Islet of Langerhans (tissue), 1 donor: ENCODE data around the gene AGBL3.
"Not testable (repeated sequence)": the region's sequence is repeated elsewhere in the genome, so short reads cannot be mapped to it uniquely, and the experiment has no call there.

ENCODE experiments used
- FAIRE-seq: peaks from one replicate; lab custom pipeline; 2011; peaks lifted over from hg19 to GRCh38; lab: Jason Lieb, UNC

AGBL3 gene

GRCh38 chr7:135169141-135169963, 183.0 kb downstream of the AGBL3 start:
- no peak for FAIRE-seq

DNA sequence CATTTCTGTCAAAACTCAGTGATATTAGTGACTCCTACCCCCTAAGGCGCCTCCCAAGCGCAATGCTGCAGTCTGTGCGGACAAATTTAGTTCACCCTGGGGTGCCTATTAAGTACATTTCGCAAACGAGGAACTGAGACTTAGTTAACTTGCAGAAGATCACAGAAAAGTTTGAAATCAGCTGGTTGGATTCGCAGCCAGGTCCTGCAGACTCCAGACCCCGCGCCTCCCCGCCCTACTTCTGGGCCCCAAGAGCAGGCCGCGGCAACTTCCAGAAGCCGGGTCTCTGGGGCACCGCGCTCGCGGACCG, 183.6 kb downstream of the AGBL3 start:
- no peak for FAIRE-seq

DNA sequence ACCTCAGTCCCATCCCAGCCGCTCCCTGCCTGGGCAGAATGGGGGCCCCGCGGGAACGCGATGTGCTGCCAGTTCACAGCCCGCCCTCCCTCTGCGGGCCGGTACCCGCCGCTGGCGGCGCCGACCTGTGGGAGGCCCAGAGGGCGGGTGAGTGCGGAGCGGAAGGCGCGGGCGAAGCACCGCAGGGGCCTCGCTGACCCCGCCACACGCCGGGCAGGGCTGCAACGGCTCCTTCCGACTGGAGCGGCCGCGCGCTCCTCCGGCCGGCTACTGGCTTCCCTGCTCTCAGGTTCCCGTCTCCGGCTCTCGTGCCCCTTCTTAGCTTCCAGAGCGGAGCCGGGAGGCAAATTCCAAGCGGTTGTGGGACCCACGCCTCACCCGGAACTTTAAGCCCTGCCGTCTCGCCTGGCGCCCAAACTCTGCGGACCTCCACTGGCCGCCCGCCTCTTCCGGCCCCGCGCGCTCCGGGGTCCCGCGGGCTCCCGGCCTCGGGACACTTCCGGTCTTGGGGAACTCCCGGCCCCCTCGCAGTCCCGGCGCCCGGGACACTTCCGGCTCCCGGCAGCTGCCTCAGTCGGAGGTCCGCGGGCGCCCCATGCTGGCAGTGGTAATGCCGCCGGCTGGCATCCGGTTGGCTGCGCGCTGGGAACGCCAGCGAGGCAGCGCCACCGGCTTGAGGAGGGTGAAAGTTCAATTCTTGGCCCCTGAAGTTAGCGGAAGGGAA, 184.1 kb downstream of the AGBL3 start, which contains the start of gene CYREN:
TSS of gene CYREN (minus strand) at position 434 of the 724 bp plus-strand sequence. CDS start 1,785 bp downstream, outside the sequence.
- FAIRE-seq, result no peak

- FAIRE-seq, result not testable (repeated sequence)
Observed at GRCh38 chr7:135170998-135171481, 184.7 kb downstream of the AGBL3 start.

- not testable (repeated sequence) for FAIRE-seq
Observed at GRCh38 chr7:135171581-135172291, 185.4 kb downstream of the AGBL3 start.

- not testable (repeated sequence) for FAIRE-seq
Observed at GRCh38 chr7:135173916-135174315, 187.6 kb downstream of the AGBL3 start.

- no peak for FAIRE-seq
Observed at GRCh38 chr7:135174941-135175340, 188.6 kb downstream of the AGBL3 start.

DNA sequence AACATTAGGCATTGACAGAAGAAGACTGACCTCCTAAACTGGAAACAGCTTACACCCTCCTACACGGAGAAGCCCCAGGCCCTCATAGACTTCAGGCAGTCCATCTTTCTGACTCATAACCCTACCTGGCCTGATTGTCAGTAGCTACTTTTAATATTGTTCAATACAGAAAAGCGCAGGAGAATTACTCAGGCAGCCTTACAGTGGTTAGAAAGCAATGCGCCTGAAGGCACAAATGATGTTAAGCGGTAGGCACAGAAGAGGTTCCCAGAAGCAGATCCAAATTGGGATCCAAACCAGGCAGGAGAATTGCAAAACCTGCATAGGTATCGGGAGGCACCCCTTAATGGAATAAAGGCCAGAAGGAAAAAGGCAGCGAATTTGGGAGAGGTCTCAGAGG, 189.6 kb downstream of the AGBL3 start:
- FAIRE-seq, result no peak

DNA sequence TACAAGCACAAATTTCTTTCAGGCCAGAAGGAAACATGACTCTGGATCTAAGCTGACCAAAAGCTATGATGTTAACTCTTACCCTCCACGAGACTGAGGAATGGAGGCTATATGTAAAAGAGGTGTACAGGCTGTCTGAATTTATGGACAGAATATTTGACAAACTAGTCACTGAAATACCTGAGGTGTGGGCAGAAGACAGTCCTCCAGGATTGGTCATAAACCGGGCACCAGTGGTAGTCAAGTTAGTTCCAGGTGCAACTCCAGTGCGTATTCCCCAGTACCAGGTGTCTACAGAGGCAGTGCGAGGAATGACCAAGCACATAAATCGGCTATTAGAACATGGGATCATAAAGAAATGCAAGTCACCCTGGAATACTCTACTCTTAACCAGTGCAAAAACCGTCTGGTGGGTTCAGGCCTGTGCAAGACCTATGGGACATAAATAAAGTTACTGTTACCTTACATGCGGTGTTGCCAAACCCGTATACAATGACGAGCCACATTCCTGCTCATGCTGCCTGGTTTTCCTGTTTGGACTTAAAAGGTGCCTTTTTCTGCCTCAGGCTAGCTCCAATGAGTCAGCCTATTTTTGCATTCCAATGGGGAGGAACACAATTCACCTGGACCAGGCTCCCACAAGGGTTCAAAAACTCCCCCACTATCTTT, 190.9 kb downstream of the AGBL3 start:
- FAIRE-seq, result no peak

- no peak for FAIRE-seq
Observed at GRCh38 chr7:135178364-135178763, 192.1 kb downstream of the AGBL3 start.

- no peak for FAIRE-seq
Observed at GRCh38 chr7:135179321-135179925, 193.1 kb downstream of the AGBL3 start.

DNA sequence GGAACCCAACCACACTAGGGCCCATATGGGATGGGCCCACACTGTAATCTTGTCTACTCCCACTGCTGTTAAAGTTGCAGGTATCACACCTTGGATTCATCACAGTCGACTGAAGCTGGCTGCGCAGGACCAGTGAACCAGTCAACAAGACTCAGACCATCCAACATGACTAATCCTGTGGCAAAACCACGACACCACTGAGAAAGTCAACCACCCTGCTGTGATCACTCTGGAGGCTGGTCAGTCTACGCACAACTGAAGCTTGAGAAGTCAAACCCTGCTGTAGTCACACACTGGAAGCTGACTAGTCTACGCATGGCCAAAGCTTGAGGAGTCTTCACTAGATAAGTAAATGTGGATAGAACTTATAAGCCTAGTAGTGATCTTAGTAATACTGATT, 193.8 kb downstream of the AGBL3 start:
- no peak for FAIRE-seq

- FAIRE-seq, result no peak
Observed at GRCh38 chr7:135181261-135181928, 195.1 kb downstream of the AGBL3 start.

- no peak for FAIRE-seq
Observed at GRCh38 chr7:135181929-135182678, 195.8 kb downstream of the AGBL3 start.

GRCh38 chr7:135183478-135183877, 197.2 kb downstream of the AGBL3 start:
- FAIRE-seq, result no peak

DNA sequence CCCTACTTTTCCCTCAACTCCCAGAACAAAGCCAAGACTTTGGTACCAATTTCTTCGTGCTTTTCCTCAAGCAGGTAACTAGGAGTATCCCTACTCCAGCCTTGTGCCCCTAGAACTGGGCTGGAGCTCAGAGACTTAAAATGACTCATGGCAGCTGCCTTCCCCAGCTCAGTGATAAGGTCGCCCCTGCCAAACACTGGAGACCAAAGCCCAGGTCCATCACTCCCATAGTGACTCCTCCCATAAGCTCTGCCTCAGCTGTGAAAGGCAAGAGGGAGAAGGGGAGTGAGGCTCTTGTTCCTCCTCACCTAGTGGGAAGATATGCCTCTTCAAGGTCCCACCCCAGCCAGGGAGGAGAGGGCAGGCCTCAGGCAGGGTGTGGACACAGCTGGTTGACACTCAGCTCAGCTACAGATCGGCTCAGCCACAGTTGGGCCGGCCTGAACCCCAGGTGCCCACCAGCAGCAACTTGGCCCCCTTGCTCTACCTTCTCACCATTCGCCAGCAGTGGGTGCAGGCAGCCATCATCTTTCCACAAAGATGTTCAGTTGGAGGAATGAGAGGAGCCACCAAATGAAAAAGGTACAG, 198.0 kb downstream of the AGBL3 start:
- no peak for FAIRE-seq
